Cardiac muscle cell (in vitro differentiated cells and primary cell): ENCODE data around the gene PSMC3IP. TPM values are rescaled to one million over a fixed set of nuclear protein-coding genes. Genes with fewer than 3 reads are reported as not detected.

ENCODE experiments used
- DNase-seq, 2 donors: peaks; one replicate each; pipeline versions ENCODE4 v3.0.0 to v3.0.0-alpha.2; 2010 to 2017; ENCODE audit warnings: low read depth in 1 of 2, low spot score in 1 of 2
- H3K27ac ChIP-seq: fragments of 200-600 bp; sonication (generic); 2 replicates; pipeline ENCODE4 v1.5.1; 2016
- H3K27me3 ChIP-seq: fragments of 200-600 bp; sonication (generic); 2 replicates; pipeline ENCODE4 v1.6.0; 2016; ENCODE audit warnings: control low read depth
- H3K36me3 ChIP-seq: fragments of 200-600 bp; sonication (generic); 2 replicates; pipeline ENCODE4 v1.5.1; 2016; ENCODE audit warnings: control low read depth
- H3K4me1 ChIP-seq: fragments of 200-600 bp; sonication (generic); 2 replicates; pipeline ENCODE4 v1.8.1; 2017; ENCODE audit warnings: low read depth, mild to moderate bottlenecking, mixed run types
- H3K4me3 ChIP-seq: fragments of 200-600 bp; sonication (generic); 2 replicates; pipeline ENCODE4 v1.5.1; 2016; ENCODE audit warnings: mild to moderate bottlenecking
- H3K9me3 ChIP-seq: fragments of 200-600 bp; sonication (generic); 2 replicates; pipeline ENCODE4 v1.5.1; 2017; ENCODE audit warnings: low read depth, mild to moderate bottlenecking, control low read depth
- polyA plus RNA-seq: library from polyadenylated mRNA; unstranded; fragments of >200 nt; fragmentation: Nextera tagmentation; extraction: Ambion mirVana; gene quantifications from 2 replicates; pipeline ENCODE4 v1.2.1, GENCODE V29; 2016
- total RNA-seq: library from RNA; depleted of rRNA; stranded (reverse); fragments of >200 nt; gene quantifications from 2 replicates; pipeline ENCODE4 v1.2.3, GENCODE V29; 2016
- TF ChIP-seq, protein P1 (sequence below): IDR thresholded peaks from 2 replicates; pipeline ENCODE4 v1.5.1; 2012; ENCODE audit warnings: low read depth, mild to moderate bottlenecking, low read length

The PSMC3IP gene
- total and polyA plus RNA-seq, 2 experiments from 2014 or later = 6.2 to 14.0 TPM

DNA sequence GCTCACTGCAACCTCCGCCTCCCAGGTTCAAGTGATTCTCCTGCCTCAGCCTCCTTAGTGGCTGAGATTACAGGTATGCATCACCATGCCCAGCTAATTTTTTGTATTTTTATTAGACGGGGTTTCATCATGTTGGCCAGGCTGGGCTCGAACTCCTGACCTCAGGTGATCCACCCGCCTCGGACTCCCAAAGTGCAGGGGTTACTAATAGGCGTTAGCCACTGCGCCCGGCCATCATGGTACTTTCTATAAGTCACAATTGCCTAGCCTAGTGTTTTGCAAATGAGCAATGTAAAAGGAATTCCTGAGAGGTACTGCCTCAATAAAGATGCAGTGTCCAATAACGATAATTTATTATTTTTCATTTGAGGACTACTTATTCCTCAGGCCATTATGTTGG lies 13.9 kb upstream of the PSMC3IP start:
- H3K27ac ChIP-seq = no peak overlapping the region
- H3K4me1 ChIP-seq = no peaks in the 10 kb centered on the region
- DNase-seq = no peak
- H3K4me3 ChIP-seq = no peak overlapping the region
- H3K27me3 ChIP-seq = no peaks in the 10 kb centered on the region
- H3K9me3 ChIP-seq = no peaks in the 10 kb centered on the region
- TF ChIP-seq, protein P1, sequence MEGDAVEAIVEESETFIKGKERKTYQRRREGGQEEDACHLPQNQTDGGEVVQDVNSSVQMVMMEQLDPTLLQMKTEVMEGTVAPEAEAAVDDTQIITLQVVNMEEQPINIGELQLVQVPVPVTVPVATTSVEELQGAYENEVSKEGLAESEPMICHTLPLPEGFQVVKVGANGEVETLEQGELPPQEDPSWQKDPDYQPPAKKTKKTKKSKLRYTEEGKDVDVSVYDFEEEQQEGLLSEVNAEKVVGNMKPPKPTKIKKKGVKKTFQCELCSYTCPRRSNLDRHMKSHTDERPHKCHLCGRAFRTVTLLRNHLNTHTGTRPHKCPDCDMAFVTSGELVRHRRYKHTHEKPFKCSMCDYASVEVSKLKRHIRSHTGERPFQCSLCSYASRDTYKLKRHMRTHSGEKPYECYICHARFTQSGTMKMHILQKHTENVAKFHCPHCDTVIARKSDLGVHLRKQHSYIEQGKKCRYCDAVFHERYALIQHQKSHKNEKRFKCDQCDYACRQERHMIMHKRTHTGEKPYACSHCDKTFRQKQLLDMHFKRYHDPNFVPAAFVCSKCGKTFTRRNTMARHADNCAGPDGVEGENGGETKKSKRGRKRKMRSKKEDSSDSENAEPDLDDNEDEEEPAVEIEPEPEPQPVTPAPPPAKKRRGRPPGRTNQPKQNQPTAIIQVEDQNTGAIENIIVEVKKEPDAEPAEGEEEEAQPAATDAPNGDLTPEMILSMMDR = no peak
- H3K36me3 ChIP-seq = peaks cover 34% of the 10 kb centered on the region

DNA sequence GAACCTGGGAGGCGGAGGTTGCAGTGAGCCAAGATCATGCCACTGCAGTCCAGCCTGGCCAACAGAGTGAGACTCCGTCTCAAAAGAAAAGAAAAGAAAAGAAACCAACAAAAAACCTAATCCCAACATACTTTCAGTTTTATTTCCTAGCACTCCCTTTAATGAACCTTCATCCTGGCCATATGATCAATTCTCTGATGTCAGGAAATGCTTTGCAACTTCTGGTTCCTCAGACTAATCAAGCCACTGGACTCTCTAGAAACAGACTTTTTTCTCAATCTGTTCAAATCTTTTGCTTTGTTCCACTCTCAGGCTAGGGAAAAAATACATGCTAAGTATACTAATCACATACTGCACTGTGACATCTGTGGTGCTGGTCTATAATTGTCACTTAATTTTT lies 13.4 kb upstream of the PSMC3IP start:
- TF ChIP-seq, protein P1 = no peak
- no peaks in the 10 kb centered on the region for H3K27me3 ChIP-seq
- no peak overlapping the region for H3K4me3 ChIP-seq
- no peak overlapping the region for H3K27ac ChIP-seq
- no peaks in the 10 kb centered on the region for H3K9me3 ChIP-seq
- peaks cover 39% of the 10 kb centered on the region for H3K36me3 ChIP-seq
- H3K4me1 ChIP-seq = no peaks in the 10 kb centered on the region
- no peak for DNase-seq

DNA sequence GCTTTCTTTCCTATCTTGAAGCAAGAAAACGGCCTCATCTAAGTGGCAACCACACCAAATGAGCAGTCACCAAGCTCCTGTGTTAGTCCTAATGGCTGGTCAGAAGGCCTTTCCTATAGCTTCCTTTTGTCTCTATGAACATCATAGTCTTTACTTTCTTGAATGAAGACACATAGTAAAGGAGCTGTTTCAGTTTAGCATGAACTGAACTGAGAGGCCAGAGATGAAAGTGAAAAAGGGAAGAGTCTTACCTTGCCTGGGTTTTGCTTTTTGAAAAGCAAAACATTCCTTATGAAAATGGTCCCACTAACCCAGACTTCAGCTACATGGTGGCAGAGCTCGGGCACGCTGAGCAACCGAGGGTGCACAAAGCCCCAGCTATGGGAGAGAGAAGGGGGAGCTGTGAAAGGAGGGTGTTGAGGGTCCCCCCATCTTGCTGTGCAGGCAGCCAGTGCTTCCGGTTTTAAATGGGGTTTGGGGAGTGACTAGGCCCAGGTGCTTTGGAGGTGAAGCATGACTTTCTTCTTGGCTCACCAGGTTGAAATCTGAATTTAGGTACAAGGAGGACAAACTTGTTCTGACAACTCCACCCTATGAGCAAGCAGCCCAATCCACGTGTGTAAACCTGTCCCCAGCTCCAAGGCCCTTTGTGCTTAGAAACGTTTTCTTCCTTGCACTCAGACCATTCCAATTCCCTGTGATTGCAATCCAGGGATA lies 9.1 kb upstream of the PSMC3IP start:
- TF ChIP-seq, protein P1 = no peak
- H3K4me1 ChIP-seq = no peaks in the 10 kb centered on the region
- no peak overlapping the region for H3K4me3 ChIP-seq
- no peak overlapping the region for H3K27ac ChIP-seq
- no peaks in the 10 kb centered on the region for H3K9me3 ChIP-seq
- no peak for DNase-seq
- peaks cover 73% of the 10 kb centered on the region for H3K36me3 ChIP-seq
- H3K27me3 ChIP-seq = no peaks in the 10 kb centered on the region

DNA sequence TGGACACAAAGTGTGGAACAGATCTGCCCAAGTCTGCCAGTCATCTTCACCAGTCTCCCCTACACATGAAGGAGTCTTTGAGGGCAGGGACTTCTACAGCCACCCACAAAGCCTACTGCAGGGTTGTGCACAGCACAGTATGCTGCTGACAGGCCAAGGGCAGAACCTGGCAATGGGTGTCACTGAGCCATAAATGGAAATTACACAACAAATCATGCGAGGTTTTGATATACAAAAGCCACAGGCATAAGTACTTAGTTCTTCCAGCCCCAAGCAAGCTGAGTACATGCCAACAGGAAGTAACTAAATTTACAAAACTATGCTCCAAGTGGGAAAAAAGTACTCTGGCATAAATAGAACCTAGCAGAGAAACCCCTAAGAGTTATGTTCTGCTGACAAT lies 7.8 kb upstream of the PSMC3IP start:
- Histone ChIP-seq H3K27me3 (no peaks in the 10 kb centered on the region), H3K4me1 (no peaks in the 10 kb centered on the region), H3K4me3 (no peak overlapping the region), H3K9me3 (no peaks in the 10 kb centered on the region), H3K27ac (no peak overlapping the region), H3K36me3 (peaks cover 72% of the 10 kb centered on the region)
- TF ChIP-seq, protein P1 = no peak
- DNase-seq = peak in 1 of 2 donors; percentile 52

DNA sequence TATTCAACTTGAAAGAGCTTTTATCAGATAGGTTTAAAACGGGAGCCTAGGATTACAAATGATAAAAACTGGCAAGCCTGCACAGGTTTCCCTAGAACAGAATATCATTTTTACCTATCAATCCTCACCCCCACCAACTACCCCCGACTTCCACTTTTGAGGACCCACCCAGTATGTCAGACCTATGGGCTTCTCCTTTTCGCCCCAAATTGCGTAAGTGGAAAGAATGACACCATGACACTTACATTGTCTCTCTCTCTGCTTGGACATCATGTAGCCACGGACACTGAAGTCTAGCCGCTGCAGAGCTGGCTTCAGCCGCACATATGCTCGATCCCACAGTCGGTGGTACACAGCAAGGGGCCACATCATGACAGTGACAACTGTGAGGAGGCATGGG lies 7.4 kb upstream of the PSMC3IP start:
- peaks cover 71% of the 10 kb centered on the region for H3K36me3 ChIP-seq
- no peak for DNase-seq
- no peaks in the 10 kb centered on the region for H3K27me3 ChIP-seq
- H3K4me1 ChIP-seq = no peaks in the 10 kb centered on the region
- H3K27ac ChIP-seq = no peak overlapping the region
- H3K4me3 ChIP-seq = no peak overlapping the region
- H3K9me3 ChIP-seq = no peaks in the 10 kb centered on the region
- TF ChIP-seq, protein P1 = no peak
